Trophoblast cell (in vitro differentiated cells and primary cell): ENCODE results near the gene COL23A1.

Source experiments
- DNase-seq, 2 donors: peaks; one replicate each; pipeline ENCODE4 v3.0.0-alpha.2; 2016
- H2AFZ ChIP-seq: 2 replicates; pipeline ENCODE4 v1.6.1; 2013; ENCODE audit warnings: low read length, moderate library complexity, mild to moderate bottlenecking; ENCODE audit not compliant: insufficient read depth, poor library complexity
- H2AK5ac ChIP-seq: 2 replicates; pipeline ENCODE4 v1.6.1; 2013; ENCODE audit warnings: mild to moderate bottlenecking, low read length
- H2BK120ac ChIP-seq: 2 replicates; pipeline ENCODE4 v1.6.1; 2013; ENCODE audit warnings: low read length, mild to moderate bottlenecking, moderate library complexity; ENCODE audit not compliant: insufficient read depth, poor library complexity
- H2BK12ac ChIP-seq: 2 replicates; pipeline ENCODE4 v1.6.1; 2013; ENCODE audit warnings: mild to moderate bottlenecking, low read length, moderate library complexity
- H2BK5ac ChIP-seq: 2 replicates; pipeline ENCODE4 v1.6.1; 2013; ENCODE audit warnings: low read length, low read depth, moderate library complexity, mild to moderate bottlenecking; ENCODE audit not compliant: poor library complexity
- H3K14ac ChIP-seq: 2 replicates; pipeline ENCODE4 v1.6.1; 2013; ENCODE audit warnings: mild to moderate bottlenecking, low read length
- H3K18ac ChIP-seq: 2 replicates; pipeline ENCODE4 v1.6.1; 2013; ENCODE audit warnings: mild to moderate bottlenecking, low read length
- H3K23ac ChIP-seq: 2 replicates; pipeline ENCODE4 v1.6.1; 2013; ENCODE audit warnings: low read length
- H3K27ac ChIP-seq: 2 replicates; pipeline ENCODE4 v1.5.1; 2013; ENCODE audit warnings: low read depth, mild to moderate bottlenecking, inconsistent platforms, low read length, moderate library complexity
- H3K27me3 ChIP-seq: 2 replicates; pipeline ENCODE4 v1.6.1; 2013; ENCODE audit warnings: inconsistent platforms, mild to moderate bottlenecking, low read length, moderate library complexity; ENCODE audit not compliant: insufficient read depth
- H3K36me3 ChIP-seq, 2 experiments: 1 replicate in 1 of 2; 2 replicates in 1 of 2; pipeline ENCODE4 v1.6.1; 2013; ENCODE audit warnings: low read length in 2 of 2, mild to moderate bottlenecking in 2 of 2, moderate library complexity in 1 of 2; ENCODE audit not compliant: insufficient read depth in 2 of 2, control insufficient read depth in 1 of 2
- H3K4ac ChIP-seq: 2 replicates; pipeline ENCODE4 v1.6.1; 2013; ENCODE audit warnings: low read depth, mild to moderate bottlenecking, low read length, moderate library complexity
- H3K4me1 ChIP-seq, 2 experiments: 1 replicate in 1 of 2; 2 replicates in 1 of 2; pipeline ENCODE4 v1.6.1; 2013; ENCODE audit warnings: low read length in 2 of 2, mild to moderate bottlenecking in 2 of 2, moderate library complexity in 1 of 2; ENCODE audit not compliant: insufficient read depth in 2 of 2, control insufficient read depth in 1 of 2
- H3K4me2 ChIP-seq: 2 replicates; pipeline ENCODE4 v1.6.1; 2013; ENCODE audit warnings: inconsistent platforms, mild to moderate bottlenecking, low read length, moderate library complexity
- H3K4me3 ChIP-seq: 2 replicates; pipeline ENCODE4 v1.5.1; 2013; ENCODE audit warnings: mild to moderate bottlenecking, low read depth, low read length, inconsistent platforms
- H3K79me1 ChIP-seq: one replicate; pipeline ENCODE4 v1.6.1; 2013; ENCODE audit warnings: low read length
- H3K79me2 ChIP-seq: 2 replicates; pipeline ENCODE4 v1.6.1; 2013; ENCODE audit warnings: low read length, mild to moderate bottlenecking; ENCODE audit not compliant: control insufficient read depth, insufficient read depth, poor library complexity
- H3K9ac ChIP-seq: 2 replicates; pipeline ENCODE4 v1.6.1; 2013; ENCODE audit warnings: mild to moderate bottlenecking, low read length
- H3K9me3 ChIP-seq: 2 replicates; pipeline ENCODE4 v1.6.1; 2013; ENCODE audit warnings: low read depth, mild to moderate bottlenecking, control low read depth, inconsistent platforms, low read length; ENCODE audit not compliant: insufficient read depth
- H4K12ac ChIP-seq: 2 replicates; pipeline ENCODE4 v1.6.1; 2013; ENCODE audit warnings: low read depth, mild to moderate bottlenecking, low read length, moderate library complexity
- H4K8ac ChIP-seq: 2 replicates; pipeline ENCODE4 v1.6.1; 2013; ENCODE audit warnings: low read depth, mild to moderate bottlenecking, low read length, moderate library complexity
- H4K91ac ChIP-seq: one replicate; pipeline ENCODE4 v1.6.1; 2013; ENCODE audit warnings: low read depth, mild to moderate bottlenecking, low read length, moderate library complexity
- WGBS: extraction: QIAGEN DNeasy Blood & Tissue Kit; methylation state at CpG from one replicate; pipeline ENCODE4 v1.1.7; 2013; ENCODE audit warnings: missing lambda C conversion rate; ENCODE audit not compliant: insufficient read length, insufficient coverage; ENCODE audit errors: extremely low coverage; 5-methylcytosine and 5-hydroxymethylcytosine counted together

The COL23A1 gene

GRCh38 chr5:178516504-178517235 is 73.5 kb downstream of the COL23A1 start:
- Histone ChIP-seq H4K8ac (no peak overlapping the region), H3K36me3 (no peaks in the 10 kb centered on the region), H3K18ac (no peak overlapping the region), H3K27me3 (peaks cover 4% of the 10 kb centered on the region), H3K27ac (no peak overlapping the region), H3K23ac (no peak overlapping the region), H3K79me2 (no peaks in the 10 kb centered on the region), H2AFZ (no peak overlapping the region), H2BK5ac (no peak overlapping the region), H3K9ac (no peak overlapping the region), H3K4me3 (no peak overlapping the region), H3K79me1 (no peaks in the 10 kb centered on the region), H3K4me1 (no peaks in the 10 kb centered on the region), H4K12ac (no peak overlapping the region), H3K14ac (no peak overlapping the region), H3K4ac (no peak overlapping the region), H4K91ac (no peak overlapping the region), H2BK120ac (no peak overlapping the region), H3K9me3 (peaks cover 7% of the 10 kb centered on the region), H2AK5ac (no peak overlapping the region), H2BK12ac (no peak overlapping the region), H3K4me2 (no peak overlapping the region)
- WGBS = no CpG with 5 or more reads among the region's 14 CpGs
- DNase-seq = no peak

- Histone ChIP-seq H3K23ac (no peak overlapping the region), H3K4me1 (no peaks in the 10 kb centered on the region), H3K4me2 (no peak overlapping the region), H3K79me1 (no peaks in the 10 kb centered on the region), H3K14ac (no peak overlapping the region), H2BK120ac (no peak overlapping the region), H3K27ac (no peak overlapping the region), H3K4ac (no peak overlapping the region), H3K4me3 (no peak overlapping the region), H4K8ac (no peak overlapping the region), H3K18ac (no peak overlapping the region), H3K9ac (no peak overlapping the region), H2BK5ac (no peak overlapping the region), H3K27me3 (peaks cover 4% of the 10 kb centered on the region), H2AK5ac (no peak overlapping the region), H3K79me2 (no peaks in the 10 kb centered on the region), H3K36me3 (no peaks in the 10 kb centered on the region), H2AFZ (no peak overlapping the region), H2BK12ac (no peak overlapping the region), H4K12ac (no peak overlapping the region), H3K9me3 (peaks cover 7% of the 10 kb centered on the region), H4K91ac (no peak overlapping the region)
- WGBS = no CpG with 5 or more reads among the region's 23 CpGs
- DNase-seq = no peak
Observed at GRCh38 chr5:178515776-178516503, 74.3 kb downstream of the COL23A1 start.

- H2AK5ac ChIP-seq = no peak overlapping the region
- no peak overlapping the region for H4K91ac ChIP-seq
- peaks cover 4% of the 10 kb centered on the region for H3K27me3 ChIP-seq
- no peak overlapping the region for H2AFZ ChIP-seq
- peaks cover 6% of the 10 kb centered on the region for H3K9me3 ChIP-seq
- H2BK5ac ChIP-seq = no peak overlapping the region
- no peak overlapping the region for H3K4me3 ChIP-seq
- H3K36me3 ChIP-seq = no peaks in the 10 kb centered on the region
- H3K27ac ChIP-seq = no peak overlapping the region
- H3K9ac ChIP-seq = peak overlapping the region; percentile 41
- no peak overlapping the region for H2BK12ac ChIP-seq
- no peak overlapping the region for H3K4ac ChIP-seq
- no peak overlapping the region for H4K12ac ChIP-seq
- H3K4me2 ChIP-seq = no peak overlapping the region
- WGBS = no CpG with 5 or more reads among the region's 6 CpGs
- no peak overlapping the region for H3K23ac ChIP-seq
- H3K14ac ChIP-seq = no peak overlapping the region
- no peak overlapping the region for H4K8ac ChIP-seq
- H2BK120ac ChIP-seq = no peak overlapping the region
- H3K4me1 ChIP-seq = no peaks in the 10 kb centered on the region
- H3K79me2 ChIP-seq = no peaks in the 10 kb centered on the region
- H3K18ac ChIP-seq = no peak overlapping the region
- no peaks in the 10 kb centered on the region for H3K79me1 ChIP-seq
- no peak for DNase-seq
Observed at GRCh38 chr5:178514851-178515418, 75.3 kb downstream of the COL23A1 start.

GRCh38 chr5:178511172-178511571 is 79.0 kb downstream of the COL23A1 start:
- Histone ChIP-seq H3K14ac (no peak overlapping the region), H2AK5ac (no peak overlapping the region), H3K9ac (no peak overlapping the region), H3K27ac (no peak overlapping the region), H3K18ac (no peak overlapping the region), H2BK120ac (no peak overlapping the region), H2BK12ac (no peak overlapping the region), H3K27me3 (peaks cover 4% of the 10 kb centered on the region), H2AFZ (no peak overlapping the region), H3K36me3 (no peaks in the 10 kb centered on the region), H3K4ac (no peak overlapping the region), H3K4me1 (no peaks in the 10 kb centered on the region), H3K4me2 (no peak overlapping the region), H2BK5ac (no peak overlapping the region), H3K79me2 (no peaks in the 10 kb centered on the region), H3K79me1 (no peaks in the 10 kb centered on the region), H4K8ac (no peak overlapping the region), H3K9me3 (peaks cover 10% of the 10 kb centered on the region), H3K23ac (no peak overlapping the region), H4K12ac (no peak overlapping the region), H4K91ac (no peak overlapping the region), H3K4me3 (no peak overlapping the region)
- no peak for DNase-seq
- WGBS = no CpG with 5 or more reads among the region's 3 CpGs
